ENCODE results near the gene GSN.

DNA sequence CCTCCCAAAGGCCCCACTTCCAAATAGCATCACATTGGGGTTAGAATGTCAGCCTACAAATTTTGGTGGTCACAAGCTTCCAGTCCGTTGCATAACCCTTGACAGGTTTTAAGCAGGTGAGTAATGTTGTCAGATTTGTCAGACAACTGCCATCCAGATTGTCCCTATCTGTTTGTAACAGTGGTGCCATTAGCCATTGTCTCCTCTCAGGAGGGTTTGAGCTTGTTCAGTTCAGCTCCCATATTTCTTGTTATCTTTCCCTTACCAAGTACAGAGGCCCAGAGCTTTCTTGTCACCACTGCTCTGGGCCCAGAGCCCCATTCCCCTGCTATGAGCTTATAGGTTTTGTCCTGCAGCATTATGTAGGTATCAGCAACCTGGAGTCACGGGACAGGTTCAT lies 14.8 kb upstream of the GSN start:
- no peak for TF ChIP-seq POLR2A (IDR thresholded peaks at IDR 0.05)
- TF ChIP-seq, protein P1, sequence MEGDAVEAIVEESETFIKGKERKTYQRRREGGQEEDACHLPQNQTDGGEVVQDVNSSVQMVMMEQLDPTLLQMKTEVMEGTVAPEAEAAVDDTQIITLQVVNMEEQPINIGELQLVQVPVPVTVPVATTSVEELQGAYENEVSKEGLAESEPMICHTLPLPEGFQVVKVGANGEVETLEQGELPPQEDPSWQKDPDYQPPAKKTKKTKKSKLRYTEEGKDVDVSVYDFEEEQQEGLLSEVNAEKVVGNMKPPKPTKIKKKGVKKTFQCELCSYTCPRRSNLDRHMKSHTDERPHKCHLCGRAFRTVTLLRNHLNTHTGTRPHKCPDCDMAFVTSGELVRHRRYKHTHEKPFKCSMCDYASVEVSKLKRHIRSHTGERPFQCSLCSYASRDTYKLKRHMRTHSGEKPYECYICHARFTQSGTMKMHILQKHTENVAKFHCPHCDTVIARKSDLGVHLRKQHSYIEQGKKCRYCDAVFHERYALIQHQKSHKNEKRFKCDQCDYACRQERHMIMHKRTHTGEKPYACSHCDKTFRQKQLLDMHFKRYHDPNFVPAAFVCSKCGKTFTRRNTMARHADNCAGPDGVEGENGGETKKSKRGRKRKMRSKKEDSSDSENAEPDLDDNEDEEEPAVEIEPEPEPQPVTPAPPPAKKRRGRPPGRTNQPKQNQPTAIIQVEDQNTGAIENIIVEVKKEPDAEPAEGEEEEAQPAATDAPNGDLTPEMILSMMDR (IDR thresholded peaks at IDR 0.05): no peak

Measured in esophagus squamous epithelium (tissue), 4 donors.